GM21381 (cell line): ENCODE measurements around the gene GMDS.

Experiments
- ATAC-seq: cut with Tn5 transposase; IDR thresholded peaks from one replicate; pipeline ENCODE4 v1.9.1; 2021; ENCODE audit warnings: mild to moderate bottlenecking, moderate library complexity; ENCODE audit not compliant: unreplicated experiment

GMDS gene

DNA sequence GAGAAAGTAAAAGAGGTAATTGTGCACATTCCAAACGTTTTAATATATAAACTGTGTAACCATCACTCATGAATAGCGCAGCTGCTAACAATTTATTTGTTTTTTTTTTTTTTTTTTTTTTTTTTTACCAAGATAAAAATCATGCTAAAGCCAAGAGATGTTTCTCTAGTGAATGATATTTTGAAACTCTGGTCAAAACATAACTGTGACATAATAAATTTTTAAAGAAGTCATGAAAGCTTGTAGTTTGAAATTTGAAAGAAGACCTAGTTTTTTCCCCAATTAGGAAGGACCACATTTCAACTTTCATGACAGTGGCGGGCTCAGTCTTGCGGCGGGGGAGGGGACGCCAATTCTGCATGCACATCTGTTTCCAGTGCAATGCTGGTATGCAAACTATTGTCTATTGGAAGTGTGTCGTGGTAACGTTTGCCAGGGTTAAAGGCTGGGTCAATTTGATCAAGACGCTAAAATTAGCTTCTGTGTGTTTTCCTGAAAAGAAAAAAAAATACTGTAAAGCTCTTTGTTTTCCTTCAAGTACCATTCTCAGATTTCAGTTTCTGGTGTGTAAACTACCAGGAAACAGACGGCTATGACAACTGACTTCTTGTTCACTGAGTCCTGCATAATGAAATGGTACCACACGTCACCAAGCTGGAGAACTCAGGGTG, 423.8 kb downstream of the GMDS start:
- no peak for ATAC-seq

DNA sequence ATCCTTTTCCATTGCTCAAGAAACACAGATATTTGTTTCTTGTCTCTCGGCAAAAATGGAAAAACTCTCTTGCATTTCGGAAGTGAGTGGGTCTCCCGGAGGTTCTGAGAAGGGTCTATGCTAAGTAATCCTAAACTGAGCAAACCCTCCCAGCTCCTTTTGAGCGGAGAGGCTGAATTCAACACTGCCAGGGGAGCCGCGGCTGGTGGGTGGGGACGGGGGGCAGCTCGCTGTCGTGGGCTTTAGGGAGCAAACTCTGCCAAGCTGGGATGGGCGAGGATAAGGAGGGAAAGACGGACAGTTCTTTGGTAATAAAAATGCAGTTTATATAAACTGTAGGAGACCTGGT, 424.3 kb downstream of the GMDS start:
- ATAC-seq, result no peak

DNA sequence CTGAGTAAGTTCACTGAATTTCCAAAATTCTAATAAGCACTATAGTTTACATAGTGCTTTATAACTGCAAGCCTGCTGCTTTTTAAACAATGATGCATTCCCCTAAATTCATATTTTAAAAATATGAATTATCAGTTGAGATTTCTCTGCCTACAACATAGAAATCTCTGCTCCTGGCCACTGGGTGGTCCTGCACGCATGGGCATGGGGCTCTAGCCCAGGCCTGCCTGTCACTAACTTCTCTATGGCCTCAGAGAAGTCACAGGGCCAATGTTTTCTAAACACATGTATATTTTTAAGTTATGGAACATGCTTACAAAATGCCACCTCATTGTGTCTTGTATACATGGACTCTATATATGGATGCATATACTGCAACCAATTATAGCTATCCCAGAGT, 424.7 kb downstream of the GMDS start:
- no peak for ATAC-seq

DNA sequence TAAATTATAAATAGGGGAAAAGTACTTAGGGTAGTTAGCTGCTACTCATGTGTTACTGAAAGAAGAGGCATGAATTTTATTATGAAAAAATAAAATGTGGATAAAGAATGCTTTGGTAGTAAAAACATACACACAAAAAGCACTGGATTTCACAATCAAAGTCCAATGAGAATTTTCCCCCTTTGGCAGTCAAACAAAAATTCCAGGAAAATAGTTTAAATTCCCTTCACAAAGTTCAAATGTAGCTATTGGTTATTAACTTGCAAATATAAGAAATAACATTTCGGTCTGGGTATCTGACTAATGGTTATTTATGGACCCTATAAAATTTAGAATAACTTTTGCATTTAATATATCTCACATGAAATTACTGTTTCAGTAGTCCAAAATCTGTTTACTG, 425.2 kb downstream of the GMDS start:
- ATAC-seq, result no peak

DNA sequence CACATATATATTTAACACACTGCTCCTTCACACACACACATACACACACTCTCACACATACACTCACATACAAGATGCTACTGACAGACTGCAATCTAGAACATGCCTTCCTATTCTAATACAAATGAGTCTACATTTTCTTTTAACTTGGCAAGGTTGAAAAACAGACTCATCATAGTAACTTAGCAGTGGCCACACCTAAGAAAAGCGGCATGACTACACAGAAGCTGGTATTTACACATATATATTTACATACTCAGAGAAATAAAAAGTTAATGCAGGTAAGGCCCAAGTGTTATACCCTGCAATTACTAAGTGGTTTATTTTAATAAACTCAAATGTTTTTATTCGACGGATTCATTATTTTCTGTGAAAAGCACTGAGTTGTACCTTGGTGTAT, 426.4 kb downstream of the GMDS start:
- ATAC-seq, result no peak

DNA sequence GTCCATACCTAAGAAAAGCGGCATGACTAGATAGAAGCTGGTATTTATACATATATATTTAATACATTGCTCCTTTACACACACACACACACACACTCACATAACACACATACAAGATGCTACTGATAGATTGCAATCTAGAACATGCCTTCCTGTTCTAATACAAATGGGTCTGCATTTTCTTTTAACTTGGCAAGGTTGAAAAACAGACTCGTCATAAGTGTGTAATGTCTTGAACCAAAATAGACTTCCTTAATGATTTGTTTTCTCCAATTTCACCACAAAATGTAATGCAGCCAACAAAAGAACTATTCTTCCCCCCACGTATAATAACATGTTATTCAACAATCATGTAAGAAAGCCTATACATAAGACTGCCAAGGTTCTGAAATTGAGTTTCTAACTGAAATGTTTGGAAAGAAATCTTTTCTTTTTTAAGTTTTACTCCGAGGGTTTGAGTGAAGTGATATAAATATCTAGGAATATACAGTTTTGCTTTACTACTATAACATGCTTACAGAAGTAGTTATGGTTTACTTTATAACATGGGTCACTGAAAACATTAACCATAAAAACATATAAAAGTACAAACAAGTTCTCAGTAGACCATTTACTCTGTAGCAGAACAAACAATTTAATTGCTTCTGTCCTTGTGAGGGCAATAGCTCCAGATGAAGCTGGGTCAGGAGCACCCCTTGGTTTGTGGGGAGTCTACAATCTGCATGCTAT, 428.2 kb downstream of the GMDS start:
- no peak for ATAC-seq

DNA sequence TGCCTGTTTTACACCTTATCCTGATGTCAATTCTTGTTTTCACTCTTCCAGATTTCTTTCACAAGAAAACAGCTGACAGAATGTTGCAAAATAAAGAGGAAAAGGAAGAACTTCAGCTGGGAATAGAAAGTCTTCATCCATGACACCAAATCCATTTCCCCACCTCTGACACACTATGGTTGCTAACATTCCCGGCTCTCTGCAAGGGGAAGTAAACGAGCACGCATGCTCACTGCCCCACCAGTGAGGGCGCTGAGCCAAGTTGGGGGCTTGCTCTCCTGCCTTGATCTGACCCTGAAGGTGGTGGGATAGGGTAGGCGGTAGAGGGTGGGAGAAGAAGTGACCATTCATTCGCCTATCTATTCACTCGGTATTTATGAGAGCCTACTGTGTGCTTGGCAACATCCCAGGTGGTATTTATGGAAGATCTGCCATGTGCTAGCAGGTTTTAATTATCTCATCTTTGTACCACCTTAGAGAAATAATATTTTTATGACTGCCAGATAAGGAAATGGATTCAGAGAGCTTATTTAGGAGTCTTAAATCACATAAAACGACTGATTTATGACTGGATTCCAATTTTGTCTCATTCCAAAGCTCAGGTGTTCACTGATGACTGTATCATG, 429.5 kb downstream of the GMDS start:
- no peak for ATAC-seq

DNA sequence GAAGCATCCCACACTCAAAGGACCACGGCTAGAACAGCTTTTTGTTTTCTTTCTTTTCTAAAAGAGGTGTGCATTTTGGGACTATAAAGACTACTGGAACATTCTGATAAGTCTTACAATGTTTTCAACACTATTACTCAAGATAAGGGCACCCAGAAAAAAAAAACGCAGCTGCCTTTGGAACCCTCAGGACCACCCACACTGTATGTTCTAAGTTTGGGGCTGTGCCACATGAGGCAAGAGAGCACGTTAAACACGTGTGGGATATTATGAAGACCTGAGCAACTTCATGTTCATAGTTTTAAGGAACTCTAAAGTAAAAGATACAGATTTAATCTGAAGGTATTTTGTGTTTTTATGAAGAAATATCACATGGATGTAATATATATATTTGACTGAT, 431.1 kb downstream of the GMDS start:
- ATAC-seq, result no peak

DNA sequence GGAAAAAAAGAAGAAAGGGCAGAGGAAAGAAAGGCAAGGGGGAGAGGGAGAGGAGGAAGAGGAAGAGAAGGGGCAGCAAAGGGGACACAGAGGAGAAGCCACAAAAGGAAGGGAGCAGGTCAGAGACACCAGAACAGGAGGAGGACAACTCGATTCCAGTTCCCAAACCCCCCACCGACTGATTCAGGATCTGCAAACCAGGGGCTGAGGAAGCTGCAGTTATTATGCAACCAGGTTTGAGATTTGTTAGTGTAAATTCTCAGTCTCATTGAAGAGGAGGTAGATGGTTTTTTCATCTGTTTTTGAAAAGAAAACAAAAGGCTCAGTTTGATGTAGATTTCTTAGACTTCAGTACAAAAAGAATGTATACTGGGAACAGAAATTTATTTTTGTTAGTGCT, 432.9 kb downstream of the GMDS start:
- no peak for ATAC-seq

DNA sequence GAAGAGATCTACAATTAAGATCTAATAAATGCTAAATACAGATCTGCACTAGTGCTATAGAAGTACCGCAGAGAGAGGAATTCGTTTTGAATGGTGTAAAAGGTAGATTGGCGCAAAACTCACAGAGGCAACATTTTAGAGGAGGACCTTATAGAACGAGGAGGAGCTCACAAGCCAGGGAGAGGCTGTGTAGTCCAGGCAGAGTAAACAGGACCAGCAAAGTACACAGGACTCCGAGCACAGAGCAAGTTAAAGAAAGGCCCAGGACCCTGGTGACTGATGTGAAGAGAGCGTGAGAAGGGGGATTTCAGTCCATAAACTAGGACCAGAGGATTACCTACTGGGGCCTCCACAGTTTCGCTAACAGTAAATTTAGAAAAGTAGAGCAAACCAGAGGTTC, 433.4 kb downstream of the GMDS start:
- no peak for ATAC-seq

DNA sequence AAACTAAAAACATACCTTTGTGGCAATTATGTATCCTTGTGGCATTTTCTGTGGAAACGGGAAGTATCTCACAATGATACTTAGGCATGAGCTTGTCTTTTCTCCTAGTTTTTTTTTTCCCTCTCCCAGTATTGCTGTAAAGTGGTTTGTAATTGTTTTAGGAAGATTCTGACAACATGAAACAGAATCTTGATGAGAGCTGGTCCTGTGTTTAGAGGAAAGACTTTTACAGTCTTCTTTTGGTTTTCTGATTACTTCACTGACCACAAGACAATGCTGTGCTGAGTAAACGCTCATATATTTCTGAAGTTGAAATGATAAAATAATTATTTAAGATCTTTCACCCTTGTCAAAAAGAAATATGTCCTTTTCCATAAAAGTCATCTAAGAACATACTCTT, 434.5 kb downstream of the GMDS start:
- no peak for ATAC-seq

DNA sequence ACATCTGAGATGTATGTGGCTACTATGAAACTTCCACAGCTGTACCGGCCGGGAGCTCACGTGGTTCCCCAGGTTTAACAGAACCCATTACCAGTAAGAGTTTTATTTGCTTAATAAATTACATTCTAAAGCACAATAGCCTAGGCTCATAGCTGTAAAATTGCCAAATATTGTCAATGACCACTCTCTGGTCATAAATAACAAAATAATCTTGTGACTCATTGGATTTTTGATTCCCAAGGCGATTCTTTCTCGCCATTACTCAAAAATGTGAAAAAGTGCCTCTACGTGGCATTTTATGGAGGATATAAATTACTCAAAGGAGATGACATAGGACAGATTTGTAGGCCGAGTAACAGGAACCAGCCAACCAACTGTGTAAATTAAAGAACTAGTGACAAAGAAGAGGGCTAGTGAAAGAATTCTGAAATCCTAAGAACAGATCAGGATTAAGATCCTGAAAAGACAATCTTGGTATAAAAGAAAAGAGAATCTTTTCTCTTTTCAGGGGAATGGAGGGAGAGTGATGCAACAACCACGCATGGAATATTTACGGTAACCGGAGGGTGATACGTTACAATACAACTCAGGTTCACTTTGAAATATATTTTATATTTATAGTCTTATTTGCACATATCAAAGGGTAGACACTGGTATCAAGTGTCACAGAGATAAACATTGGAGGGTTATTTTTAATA, 436.0 kb downstream of the GMDS start:
- no peak for ATAC-seq

DNA sequence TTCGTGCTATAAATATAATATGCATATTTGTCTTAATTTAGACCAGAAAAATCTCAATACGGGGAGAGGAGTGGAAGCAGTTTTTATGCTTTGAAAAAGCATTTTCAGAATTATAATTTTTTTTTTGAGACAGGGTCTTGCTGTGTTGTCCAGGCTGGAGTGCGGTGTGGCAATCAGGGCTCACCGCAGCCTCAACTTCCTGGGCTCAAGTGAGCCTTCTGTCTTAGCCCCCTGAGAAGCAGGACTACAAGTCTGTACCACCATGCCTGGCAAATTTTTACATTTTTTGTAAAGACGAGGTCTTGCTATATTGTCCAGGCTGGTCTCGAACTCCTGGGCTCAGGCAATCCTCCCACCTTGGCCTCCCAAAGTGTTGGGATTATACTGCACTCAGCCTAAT, 438.5 kb downstream of the GMDS start:
- no peak for ATAC-seq

DNA sequence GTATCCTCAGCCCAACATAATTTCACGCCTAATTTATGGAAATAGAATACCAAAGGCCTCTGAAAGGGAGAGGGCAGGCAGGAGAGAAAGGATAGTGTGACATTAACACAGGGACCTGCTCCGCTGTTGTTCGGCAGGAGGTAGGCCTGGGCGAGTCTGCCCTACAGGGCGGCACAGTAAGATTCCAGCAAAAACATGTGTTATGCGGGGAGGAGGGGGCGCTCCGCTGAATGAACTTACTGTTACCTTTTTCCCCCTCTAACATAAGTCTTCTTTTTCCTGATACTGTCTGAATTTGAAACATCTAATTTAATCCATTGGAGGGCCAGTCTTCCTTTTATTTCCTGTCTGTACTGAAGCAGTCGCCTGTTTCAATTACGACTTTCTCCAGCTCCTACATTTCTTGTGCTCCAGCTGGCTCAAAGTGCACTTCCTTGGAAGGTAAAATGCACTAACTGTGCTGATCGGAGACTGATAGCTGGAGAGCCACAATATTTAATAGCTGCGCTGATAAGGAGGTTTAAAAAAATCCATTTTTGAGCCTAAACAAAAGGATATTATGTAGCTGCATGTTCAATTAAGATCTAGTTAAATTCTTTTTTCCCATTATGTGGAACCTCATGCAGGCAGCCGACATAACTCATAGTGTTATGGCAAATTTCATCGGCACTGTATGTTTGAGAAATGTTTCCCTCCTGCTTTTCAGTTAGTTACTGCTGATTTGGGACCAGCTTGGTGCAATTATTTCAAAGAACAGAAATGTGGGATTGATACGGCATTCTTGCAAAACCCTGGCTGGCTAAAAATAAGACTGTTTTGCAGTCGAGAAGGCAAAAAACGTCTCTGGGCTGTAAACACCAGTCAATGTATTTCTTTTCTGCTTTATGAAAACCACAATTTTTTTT, 442.7 kb downstream of the GMDS start:
- no peak for ATAC-seq

DNA sequence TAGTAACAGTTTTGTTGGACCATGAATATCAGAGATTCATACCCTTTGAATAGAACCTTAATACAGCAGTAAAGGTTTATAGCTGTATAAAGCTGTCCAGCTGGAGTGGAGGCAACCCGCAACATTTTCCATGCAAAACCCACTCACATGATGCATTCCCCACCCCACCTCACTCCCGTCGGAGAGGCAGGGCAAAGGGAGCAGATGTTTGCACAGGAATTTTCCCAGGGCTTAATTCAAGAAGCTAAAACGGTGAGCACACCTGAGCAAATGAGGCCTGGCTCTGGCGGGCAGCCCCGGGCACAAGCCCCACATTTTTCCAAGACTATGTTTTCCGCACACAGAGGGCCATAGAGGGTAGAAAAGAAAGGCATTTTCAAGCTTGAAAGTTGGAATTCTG, 444.0 kb downstream of the GMDS start:
- ATAC-seq, result no peak

DNA sequence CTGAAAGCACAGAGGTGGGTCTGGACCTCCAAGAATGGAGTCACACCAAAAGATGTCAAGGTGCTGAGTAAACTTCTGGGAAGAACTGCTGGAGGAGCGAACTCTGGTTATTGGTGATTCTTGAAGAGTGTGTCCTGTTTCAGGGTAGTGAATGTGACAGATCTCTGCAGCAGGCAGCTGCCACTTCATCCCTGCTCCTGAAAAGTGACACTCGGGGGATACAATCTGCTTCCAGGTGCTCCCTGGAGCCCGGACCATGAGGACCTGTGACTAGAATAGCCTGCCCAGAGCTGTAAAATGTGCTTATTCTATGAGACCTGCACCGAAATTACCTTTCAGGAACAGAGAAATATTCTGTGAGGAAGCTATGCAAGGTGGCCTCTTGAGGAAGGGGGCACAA, 444.6 kb downstream of the GMDS start:
- no peak for ATAC-seq

DNA sequence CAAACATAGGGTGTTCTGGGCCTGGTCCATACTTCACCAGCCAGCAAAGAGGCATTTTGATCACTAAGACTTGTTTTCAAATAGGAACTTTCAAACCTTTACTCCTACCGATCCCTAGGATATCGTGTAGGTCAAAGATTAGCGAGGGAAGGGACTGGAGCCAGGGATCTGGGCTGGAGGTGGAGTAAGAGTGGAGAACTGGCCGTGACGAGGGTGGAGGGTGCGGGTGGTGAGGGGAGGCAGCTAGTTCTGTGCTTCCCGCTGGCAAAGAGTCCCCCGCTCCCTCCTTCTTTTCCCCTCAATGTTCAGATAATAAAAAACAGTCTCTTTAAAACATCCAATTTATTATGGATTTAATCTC, 446.5 kb downstream of the GMDS start:
- no peak for ATAC-seq

DNA sequence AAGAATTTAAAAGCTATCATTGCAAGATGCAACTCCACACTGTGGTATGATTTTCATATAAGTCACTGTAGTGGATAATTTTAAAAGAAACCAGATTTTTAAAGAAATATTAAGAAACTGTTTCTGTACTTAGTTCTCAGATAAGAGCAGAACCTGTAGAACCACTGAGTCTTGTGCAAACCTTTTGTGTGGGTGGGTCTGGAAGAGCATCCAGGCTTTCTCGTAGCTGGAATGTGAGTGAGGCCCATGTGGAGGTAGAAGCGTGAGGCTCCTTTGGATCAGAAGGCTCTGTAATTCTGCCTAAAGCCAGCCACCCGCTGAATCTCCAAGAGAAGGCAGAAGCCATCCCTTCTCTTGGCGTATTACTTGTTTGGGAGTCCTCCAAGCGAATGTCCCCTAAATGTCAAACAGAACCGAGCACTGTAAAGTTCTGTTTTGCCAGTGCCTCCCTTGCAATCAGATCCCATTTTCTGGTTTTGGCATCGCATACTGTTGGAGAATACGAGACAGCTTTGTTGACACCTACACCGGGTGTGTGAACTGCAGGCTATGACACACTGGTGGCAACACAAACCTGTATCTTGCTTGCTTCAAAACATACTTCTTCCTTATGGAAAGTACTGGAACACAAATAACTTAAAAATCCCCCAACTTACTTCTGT, 447.0 kb downstream of the GMDS start:
- no peak for ATAC-seq

DNA sequence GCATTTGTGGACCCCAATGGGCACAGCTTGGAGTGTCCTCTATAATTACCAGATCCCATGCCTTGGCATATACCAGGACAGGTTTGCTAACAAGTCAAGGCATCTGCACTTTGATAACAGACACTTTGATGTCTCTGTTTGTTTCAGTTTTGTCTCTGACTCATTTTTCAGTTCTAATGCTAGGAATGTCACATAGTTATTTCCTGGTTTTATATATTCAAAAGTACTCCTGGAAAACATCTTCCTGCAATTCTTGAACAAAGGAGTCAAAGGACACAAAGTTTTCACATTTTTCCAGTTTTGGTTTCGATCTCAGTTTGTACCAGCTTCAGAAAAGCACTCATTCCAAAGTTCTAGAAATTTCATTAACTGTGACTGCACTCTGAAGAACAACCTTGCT, 447.6 kb downstream of the GMDS start:
- ATAC-seq, result no peak

DNA sequence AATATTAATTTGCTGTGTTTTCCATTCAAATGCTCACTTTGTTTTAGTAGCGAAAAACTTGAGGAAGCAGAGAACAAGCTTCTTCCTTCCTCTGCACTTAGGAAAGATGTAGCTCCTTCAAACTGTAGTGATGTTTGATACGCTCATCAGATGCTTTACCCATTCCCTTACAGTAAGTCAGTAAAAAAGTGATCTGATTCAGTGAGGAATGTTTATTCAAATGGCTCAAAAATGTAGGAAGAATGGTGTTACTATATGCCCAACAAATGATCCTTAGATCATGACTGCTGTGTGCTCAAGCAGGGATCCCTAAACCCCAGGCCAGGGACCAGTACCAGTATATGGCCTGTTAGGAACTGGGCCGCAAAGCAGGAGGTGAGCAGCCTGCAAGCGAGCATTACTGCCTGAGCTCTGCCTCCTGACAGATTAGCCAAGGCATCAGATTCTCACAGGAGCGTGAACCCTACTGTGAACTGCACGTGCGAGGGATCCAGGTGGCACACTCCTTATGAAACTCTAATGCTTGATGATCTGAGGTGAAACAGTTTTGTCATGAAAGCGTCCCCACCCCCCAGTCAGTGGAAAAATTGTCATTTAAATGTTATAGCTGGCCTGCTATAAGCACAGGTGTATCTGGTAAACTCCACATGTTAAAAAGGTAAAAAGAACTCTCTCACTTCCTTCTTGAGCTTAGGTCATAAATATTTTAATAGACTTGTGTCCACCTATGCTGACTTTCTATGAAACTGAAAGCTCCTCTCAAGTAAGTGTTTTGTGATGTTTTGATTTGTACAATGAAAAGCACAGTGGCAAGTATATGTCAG, 448.5 kb downstream of the GMDS start:
- peak; percentile 81 for ATAC-seq
